ENCODE measurements around the gene STARD3. TPM values are rescaled to one million over a fixed set of nuclear protein-coding genes. Genes with fewer than 3 reads are reported as not detected.
A peak's percentile ranks its signal among the peaks of the same experiment; 100 is the strongest.

Gene STARD3
- total and polyA plus RNA-seq, 9 of the 15 experiments (the other 6 are each of a cell fraction or from before 2014, with no cell fraction given): 0.63 to 87.0 (median 46.0) TPM

- TF ChIP-seq VEZF1 (CRISPR knock-in tag; IDR thresholded peaks at IDR 0.05) (peak; percentile 63; the same call in 1 of the 2 replicates), HBP1 (CRISPR knock-in tag; IDR thresholded peaks at IDR 0.05) (no peak), PHB (CRISPR knock-in tag; IDR thresholded peaks at IDR 0.05) (no peak), ZNF384 (IDR thresholded peaks at IDR 0.05; ENCODE audit: low read depth, low read length) (0 out of 2 replicates have a peak, but pooled peaks have one; percentile 66), ATF2 (CRISPR knock-in tag; IDR thresholded peaks at IDR 0.05) (no peak), RREB1 (CRISPR knock-in tag; IDR thresholded peaks at IDR 0.05) (no peak), HMBOX1 (IDR thresholded peaks at IDR 0.05) (no peak), TAF7 (tag; IDR thresholded peaks at IDR 0.05) (no peak), ZSCAN29 (IDR thresholded peaks at IDR 0.05) (no peak), RNF219 (CRISPR knock-in tag; IDR thresholded peaks at IDR 0.05) (no peak), RBM34 (IDR thresholded peaks at IDR 0.05; ENCODE audit: borderline replicate concordance, insufficient read depth, low read length) (no peak), NR3C1 (CRISPR knock-in tag; IDR thresholded peaks at IDR 0.05) (no peak), ZNF512 (tag; IDR thresholded peaks at IDR 0.05) (no peak)
Measured at GRCh38 chr17:39663340-39663687, 26.4 kb downstream of the STARD3 start (continued).
